GM15510 (cell line): ENCODE data around the gene B4GALNT3.

Experiments
- POLR2A ChIP-seq: IDR thresholded peaks from 3 replicates; pipeline ENCODE4 v1.6.1; 2011; ENCODE audit warnings: borderline replicate concordance; ENCODE audit not compliant: insufficient read length; ENCODE audit errors: extremely low read depth

B4GALNT3 gene

DNA sequence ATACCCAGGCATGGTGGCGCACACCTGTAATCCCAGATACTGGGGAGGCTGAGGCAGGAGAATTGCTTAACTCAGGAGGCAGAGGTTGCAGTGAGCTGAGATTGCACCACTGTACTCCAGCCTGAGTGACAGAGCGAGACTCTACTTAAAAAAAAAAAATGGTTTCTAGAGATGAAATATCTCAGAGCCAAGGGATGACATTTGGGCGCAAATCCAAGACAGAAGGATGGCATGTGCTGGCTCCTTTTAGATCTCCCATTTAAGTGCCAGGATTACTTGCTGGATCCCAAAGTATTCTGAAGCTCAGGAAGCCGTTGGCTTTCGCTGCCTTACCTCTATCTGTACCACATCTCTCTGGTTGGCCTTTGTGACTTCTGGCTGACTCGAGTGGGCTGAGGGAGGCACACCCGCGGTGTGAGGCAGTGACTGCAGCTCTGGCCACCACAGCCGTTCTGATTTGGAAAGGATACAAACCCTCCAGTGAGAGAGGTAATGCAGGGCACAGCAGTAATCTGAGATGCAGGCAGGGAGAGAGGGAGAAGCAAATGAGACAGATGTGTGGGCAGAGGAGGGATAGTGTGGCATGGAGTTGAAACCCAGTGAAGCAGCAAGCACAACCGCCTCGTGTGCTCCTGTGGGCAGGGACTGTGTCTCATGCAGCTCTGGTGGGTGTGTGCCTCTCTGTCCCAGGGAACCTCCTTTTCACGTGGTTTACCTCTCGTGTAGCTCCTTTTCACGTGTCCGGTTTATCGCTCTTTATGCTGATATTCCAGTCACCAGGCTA, 4.9 kb downstream of the B4GALNT3 start:
- TF ChIP-seq POLR2A = no peak

DNA sequence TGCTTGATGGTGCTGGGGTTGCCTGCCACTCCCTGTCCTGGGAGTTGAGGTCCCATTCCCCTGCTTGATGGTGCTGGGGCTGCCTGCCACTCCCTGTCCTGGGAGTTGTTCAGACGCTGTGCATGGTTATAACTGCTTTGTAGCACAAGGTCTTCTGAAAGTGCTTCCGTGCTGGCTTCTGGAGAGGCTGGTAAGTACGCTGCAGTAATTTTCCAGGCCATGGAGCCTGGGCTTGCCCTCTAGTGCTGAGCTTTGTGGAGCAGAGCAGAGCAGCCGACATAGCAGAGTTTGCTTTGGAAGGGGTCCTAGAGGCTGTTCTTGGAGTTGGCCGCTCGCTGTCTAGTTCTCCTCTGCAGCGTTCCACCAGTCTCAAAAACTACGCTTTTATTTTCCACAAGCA, 6.3 kb downstream of the B4GALNT3 start:
- TF ChIP-seq POLR2A = no peak

DNA sequence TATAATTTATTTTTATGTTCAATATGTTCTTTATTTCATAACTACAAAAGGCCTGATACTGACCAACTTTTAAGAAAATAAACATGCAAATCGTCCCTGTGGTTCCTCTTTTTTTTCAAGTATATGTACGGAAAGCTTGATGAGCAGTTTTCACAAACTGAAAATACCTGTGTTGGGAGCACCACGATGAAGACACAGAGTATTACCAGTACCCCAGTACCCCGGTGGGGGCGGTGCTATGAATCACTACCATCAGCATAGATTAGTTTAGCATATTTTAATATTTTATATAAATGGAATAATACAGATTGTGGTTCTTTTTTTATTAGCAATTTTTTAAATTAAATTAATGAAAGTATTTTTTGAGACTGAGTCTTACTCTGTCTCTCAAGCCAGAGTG, 7.0 kb downstream of the B4GALNT3 start:
- no peak for TF ChIP-seq POLR2A

DNA sequence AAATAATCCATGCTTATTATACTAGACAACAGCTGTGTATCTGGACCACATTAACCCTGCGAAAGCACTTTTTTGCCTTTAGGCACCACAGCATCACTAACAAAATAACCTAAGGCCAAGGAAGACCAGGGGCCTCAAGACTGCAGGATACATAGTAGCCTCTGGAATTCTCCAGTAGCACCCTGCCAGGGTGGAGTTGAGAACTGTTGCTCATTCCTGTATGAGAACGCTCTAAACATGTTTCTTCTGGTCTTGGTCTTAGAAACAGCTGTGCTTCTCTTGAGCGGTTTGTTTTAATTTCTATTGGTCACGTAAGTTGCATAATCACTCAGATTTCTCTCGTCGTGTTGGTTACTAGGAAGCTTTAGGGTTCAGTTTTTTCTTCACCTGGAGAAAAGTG, 7.9 kb downstream of the B4GALNT3 start:
- no peak for TF ChIP-seq POLR2A

DNA sequence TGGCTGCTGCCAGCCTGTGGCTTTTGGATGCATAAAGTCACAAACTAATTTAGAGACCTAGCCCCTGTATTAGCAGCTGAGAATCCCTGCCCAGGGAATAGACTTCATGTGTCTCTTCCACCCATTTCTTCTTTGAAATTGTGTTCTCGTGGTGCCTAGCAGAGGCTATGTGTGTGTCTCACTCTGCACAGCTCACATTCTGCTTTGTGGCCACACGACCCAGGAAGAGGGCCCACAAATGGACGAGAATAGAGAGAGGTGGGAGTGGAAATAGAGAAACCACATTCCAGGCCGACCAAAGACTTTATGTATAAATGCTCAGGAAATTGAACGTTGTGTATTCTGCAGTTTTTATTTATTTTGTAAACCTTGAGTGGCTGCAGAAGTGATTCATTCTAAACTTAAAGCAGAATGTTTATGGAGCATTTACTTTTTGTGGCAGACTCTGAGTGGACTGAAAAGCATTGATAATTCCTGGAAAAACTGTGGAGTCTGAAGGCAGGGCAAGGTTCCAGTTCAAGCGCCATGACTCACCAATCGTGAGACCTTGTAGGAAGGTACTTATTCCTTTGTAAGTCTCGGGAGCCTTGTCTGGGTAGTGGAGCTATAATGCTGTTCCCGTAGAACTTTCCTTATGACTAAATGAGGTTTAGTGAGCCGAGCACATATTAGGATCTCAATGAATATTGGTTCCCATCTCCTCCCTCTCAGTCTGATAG, 9.1 kb downstream of the B4GALNT3 start:
- TF ChIP-seq POLR2A = no peak

DNA sequence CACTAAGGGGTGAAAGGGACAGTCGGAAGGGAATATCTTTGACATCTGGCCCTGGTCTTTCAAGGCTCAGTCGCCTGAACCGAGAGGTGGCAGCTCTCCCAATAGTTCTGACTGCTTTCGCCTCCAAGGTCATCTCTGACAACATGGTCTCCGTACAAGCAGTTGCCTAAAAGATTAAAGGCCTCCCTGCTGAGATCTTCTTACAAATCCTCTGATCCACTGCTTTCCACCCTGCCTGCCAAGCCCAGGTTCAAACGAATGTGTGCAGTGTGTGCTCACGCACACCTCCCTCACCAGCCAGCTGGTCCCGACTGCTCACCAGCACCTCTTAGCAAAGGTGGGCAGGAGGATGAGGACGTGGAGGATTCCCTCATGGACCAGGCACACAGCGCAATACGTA, 10.4 kb downstream of the B4GALNT3 start:
- TF ChIP-seq POLR2A = no peak

DNA sequence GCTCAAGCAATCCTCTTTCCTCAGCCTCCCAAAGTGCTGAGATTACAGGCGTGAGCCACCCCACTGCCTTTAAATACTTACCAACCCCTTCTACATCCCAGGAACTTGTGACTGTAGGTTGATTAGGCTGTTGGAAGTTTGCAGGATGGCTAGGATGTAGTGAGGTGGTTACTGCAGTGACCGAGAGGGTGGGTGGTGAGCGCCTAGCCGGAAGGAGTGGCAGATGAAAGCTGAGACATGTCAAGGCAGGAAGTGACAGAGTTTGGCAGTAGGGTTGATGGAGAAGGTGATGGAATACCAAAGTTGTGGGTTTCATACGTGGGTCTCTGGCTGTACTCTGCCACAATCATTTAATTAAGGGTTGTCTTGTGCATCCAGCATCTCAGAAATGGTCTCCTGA, 13.5 kb downstream of the B4GALNT3 start:
- TF ChIP-seq POLR2A = no peak

DNA sequence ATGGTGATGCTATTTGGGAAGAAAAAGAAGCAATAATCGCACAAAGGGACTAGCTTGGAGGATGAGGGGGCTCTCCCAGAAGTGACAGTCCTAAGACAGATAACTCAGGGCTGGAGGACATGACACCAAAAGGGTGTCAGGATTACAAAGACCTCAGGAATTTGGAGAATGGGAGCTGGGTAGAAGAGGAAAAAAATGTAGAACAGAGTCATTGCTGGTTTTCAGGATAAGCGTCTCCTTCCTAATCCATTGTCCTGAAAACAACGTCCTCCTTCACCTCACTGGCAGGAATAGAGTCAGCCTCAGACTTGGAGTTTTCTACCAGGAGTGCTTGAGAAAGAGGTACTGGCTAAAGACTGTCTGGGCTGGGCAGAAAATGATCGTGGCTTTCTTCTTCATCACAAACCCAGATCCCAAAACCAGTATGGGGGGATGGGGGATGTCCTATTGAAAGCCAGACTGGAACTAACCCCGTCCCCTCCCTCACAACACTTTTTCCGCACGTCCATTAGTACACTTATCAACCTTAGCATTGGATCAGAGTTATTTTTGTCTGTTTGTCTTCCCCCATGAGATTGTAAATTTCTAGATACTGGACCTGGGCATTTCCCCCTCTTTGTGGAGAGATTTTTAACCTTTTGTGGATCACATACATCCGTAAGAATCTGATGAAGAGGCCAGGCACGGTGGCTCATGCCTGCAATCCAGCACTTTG, 14.3 kb downstream of the B4GALNT3 start:
- no peak for TF ChIP-seq POLR2A

DNA sequence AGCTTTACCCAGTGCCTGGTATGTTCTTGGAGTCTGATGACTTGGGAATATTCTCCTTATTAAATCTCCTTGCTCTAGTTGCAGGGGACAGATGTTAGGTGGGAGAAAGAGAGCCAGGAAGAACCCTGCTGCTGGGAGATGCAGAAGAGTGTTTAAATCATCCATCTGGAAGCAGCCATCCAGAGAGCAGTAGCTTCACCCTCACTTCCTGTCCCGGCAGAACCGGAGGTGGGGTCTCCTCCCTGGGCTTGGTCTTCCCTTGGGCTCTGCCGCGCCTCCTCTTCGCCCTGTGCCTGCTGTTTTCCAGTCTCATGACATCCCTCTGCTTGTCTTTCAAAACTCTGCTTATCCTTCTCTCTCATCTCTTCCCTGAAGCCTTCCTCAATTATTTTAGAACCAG, 15.5 kb downstream of the B4GALNT3 start:
- TF ChIP-seq POLR2A = no peak

DNA sequence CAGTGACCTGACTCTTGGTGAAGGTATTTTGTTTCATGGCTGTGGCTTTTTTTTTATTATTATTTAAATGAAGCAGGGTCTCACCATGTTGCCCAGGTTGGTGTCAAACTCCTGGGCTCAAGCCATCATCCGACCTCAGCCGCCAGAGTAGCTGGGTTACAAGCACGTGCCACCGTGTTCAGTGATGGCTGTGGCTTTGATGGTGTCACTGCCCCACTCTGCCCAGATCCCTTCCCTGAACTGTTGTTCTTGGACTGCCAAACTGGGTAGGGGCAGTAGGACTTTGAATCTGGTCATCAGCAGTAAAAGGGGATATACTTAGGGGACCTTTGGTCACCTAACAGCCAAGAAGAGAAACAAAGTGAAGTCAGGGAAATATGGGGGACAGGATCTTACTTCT, 19.4 kb downstream of the B4GALNT3 start:
- no peak for TF ChIP-seq POLR2A

DNA sequence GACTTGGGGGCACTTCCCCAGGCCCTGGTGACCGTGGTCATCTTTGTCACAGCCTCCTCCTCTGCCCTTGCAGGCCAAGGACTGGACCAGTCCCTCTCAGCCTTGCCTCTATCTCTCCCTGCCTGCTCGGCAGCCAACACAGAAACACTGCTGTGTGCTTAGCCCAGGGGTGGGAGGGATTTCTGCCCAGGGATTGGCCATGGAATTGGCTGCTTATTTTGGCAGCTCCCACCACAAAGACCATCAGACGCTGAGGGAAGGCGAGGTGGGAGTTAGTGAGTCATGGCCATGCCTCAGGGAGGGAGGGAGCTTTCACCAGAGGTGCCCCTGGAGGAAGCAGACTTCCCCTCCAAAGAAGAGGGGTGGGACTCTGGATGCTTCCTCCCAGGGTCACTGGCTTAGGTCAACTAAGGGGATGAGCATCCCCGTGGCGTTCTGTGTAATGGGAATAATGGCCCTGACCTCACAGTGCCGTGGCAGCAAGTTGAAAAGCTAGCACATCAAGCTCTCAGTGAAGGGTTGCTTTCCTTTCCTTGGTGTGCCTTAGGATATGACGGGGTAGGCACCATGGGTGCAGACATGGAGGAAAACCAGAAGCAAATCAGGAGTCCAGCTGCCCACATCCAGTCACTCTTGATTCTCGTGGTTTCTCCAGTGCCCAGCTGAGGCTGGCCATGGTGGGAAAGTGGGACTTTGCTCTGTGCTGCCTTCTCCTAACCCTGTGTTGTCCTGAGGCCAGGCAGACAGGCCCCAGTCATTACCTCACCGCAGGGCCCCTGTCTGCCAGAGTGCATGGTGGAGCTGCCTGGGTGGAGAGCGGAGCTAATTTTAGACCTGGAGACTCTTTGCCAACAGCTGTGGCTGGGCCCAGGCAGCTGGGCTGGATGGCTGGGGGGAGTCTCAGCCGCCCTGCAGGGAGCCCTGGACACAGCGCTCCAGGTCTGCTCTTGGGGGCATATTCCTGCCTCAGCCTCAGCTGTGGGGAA, 21.4 kb downstream of the B4GALNT3 start:
- TF ChIP-seq POLR2A = no peak

DNA sequence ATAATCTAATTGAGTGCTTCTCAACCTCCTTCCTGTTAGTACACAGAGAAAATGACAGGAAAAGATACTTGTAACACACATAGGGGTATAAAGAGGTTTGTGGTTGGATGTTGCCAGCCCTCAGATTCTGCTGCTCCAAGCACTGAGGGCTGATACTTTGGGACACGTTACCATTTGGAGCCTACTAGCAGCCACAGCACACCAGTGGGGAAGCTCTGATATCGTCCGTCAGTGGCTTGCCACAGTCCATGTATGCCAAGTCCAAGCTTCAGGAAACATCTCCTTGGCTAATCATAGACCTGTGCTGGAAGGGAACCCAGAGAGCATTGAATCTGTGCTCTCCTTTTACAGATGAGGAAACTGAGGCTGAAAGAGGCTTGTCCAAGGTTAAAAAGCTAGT, 22.3 kb downstream of the B4GALNT3 start:
- no peak for TF ChIP-seq POLR2A

DNA sequence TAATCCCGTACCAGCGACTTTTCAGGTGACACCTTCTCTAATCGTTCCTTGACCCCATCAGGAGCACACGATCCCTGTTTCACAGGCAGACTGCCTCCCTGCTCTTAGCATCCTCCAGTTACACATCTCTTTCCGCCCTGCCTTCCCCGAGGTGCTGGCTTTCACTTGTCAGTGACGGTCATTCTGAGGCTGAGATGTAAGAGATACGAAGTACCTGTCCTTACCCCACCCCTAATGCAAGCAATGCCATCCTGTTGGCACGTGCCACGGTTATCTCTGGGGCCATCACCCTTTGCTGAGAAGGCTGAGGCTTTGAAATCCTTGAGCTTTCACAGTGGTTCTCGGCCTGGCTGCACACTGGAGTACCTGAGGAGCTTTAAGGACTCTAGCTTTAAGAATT, 24.4 kb downstream of the B4GALNT3 start:
- no peak for TF ChIP-seq POLR2A

DNA sequence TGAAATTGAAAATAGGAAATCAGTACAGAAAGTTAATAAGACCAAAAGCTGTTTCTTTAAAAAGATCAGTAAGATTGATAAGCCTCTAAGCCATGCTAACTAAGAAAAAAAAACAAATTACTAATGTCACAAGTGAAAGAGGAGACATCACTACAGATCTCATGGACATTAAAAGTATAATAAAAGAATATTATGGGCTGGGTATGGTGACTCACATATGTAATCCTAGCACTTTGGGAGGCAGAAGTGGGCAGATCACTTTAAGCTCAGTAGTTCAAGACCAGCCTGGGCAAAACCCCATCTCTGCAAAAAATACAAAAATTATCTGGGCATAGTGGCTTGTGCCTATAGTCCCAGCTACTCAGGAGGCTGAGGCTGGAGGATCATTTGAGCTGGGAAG, 30.5 kb downstream of the B4GALNT3 start:
- no peak for TF ChIP-seq POLR2A
